Measurements from ENCODE around the gene CKAP2L.

Gene CKAP2L

DNA sequence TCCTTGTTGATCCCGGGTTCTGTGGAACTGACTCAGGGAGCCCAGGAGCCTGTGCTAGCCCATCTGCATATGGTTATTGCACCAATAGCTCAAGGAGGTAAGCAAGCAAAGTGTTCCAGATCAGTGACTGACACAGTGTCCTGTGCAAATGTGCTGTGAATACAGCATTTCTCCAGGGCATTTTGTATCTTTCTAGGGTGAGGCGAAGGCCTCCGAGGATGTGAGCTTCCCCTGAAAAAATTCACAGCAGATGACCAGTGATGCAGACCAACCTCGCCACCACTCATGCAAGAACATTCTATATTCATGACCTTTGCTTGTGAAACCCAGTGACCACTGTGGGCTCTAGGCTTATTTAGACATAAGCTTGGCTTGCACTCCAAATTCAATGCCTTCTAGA lies 58.8 kb downstream of the CKAP2L start:
- DNase-seq: no peak

DNA sequence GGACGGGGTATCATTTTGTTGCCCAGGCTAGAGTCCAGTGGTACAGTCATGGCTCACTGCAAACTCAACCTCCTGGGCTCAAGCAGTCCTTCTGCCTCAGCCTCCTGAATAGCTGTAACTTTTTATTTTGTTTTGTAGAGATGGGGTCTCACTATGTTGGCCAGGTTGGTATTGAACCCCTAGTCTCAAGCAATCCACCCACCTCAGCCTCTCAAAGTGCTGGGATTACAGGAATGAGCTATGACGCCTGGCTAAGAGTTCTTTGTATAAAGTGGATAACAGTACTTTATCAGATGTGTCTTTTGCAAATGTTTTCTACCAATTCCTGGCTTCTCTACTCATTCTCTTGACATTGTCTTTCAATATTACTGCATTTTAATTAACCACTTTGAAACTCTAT lies 60.7 kb downstream of the CKAP2L start:
- DNase-seq: no peak

DNA sequence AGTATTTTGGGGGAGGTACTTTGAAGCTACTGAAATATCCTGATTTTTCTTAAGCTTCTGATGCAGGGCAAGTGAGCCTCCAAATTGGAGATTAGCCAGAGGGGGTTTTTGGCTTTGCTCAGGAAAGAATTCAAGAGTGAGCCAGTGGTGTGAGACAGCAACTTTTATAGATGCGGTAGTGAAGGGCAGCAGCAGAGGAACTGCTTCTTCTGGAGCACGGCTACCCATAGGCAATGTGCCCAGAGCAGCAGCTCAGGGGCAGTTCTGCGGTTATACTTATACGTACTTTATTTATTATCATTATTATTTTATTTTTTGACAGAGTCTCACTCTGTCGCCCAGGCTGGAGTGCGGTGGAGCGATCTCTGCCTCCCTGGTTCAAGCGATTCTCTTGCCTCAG lies 63.4 kb downstream of the CKAP2L start:
- no peak for DNase-seq

DNA sequence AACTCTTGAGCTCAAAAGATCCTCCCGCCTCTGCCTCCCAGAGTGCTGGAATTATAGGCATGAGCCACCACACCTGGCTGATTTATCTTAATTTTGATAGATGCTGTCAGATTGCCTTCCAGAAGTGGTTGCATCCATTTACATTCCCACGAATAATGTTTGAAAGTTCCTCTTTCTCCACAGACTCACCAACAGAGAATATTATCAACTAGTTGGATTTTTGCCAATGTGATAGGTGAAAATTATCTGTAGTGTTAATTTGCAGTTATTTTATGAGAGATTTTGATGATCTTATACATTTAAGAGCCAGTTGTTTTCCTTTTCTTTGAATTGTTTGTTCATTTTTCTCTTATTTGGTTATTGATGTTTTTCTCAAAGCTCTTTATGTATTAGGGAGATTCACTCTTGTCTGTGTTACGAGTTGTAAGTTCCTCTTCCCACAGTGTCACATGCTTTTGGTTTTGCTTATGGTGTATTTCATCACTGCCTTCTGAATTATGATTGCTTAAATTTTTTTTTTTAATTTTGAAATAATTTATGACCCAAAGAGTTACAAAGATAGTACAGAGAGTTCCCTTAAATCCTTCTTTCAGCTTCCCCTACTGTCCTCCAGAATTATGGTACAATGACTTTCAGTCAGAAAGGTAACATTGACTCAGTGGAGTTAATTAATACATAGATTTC lies 64.3 kb downstream of the CKAP2L start:
- no peak for DNase-seq

DNA sequence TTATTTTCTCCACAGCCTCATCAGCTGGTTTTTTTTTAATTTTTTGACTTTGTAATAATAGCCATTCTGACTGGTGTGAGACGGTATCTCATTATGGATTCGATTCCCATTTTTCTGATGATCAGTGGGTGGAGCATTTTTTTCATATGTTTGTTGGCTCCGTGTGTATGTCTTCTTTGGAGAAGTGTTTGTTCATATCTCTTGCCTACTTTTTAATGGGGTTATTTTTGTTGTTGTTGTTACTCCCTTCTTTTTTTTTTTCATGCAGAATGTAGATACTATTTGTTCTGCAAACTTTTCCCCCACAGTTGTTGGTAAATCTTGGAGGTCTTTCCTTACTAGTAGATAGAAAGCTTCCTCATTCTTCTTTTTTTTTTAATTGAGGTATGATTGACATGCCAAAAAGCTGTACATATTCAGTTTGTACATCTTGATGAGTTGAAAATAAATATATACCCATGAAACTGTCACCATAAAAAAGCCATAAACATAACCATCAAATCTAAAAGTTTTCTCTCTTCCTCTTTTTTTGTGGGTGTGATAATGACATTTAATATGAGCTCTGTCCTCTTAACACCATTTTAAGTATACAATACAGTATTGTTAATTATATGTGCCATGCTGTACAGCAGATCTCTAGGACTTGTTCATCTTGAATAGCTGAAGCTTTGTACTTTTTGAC lies 65.4 kb downstream of the CKAP2L start:
- no peak for DNase-seq

DNA sequence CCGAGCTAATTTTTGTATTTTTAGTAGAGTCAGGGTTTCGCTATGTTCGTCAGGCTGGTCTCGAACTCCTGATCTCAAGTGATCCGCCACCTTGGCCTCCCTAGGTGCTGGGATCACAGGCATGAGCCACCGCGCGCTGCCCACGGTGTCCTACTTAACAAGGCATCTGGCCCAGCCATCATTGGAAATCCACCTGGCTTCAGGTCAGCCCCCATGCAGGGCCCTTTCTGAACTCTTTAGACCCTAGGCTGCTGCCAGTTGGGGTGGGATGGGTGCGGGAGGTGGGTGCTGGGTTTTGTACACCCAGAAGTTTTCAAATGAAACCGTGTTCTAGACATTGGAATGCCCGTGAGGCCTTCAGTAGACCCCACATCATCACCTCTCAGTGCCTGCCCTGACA lies 70.2 kb downstream of the CKAP2L start:
- DNase-seq: no peak

DNA sequence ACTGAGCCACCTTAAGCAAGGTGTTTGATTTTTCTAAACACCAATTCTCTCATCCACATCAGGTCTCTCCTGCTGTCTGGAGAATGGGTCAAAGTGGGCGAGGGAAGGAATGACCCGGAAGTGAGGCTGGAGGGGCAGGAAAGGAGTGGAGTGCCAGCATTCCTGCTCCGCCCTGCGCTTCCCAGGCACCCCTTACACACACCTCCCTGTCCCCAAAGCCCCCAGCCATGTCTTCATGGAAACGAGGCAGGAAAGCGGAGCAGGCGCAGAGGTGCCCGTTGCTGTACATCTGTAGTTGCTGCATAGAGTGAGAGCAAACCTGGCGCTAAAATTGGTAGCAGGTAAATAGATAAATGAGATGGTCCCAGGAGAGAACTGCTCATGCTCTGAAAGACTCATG lies 70.8 kb downstream of the CKAP2L start:
- no peak for DNase-seq

DNA sequence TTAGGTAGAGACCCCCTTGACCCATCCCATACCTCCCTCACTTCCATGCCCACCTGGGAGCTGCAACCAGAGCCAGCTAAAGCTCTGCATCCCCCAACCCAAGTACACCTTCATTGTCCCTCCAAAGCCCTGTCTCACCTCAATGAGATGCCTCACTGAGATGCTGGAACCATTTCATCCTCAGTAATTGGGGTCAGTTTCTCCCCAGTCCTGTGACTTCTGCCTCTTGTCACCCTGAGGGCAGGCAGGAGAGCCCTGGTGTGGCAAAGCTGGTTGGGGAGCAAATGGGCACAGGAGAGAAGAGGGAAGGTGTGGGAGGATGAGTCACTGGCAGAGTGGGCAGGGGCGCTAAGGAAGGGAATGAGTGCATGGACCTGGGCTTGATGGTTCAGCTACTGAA lies 71.5 kb downstream of the CKAP2L start:
- DNase-seq: peak; percentile 49 to 55

DNA sequence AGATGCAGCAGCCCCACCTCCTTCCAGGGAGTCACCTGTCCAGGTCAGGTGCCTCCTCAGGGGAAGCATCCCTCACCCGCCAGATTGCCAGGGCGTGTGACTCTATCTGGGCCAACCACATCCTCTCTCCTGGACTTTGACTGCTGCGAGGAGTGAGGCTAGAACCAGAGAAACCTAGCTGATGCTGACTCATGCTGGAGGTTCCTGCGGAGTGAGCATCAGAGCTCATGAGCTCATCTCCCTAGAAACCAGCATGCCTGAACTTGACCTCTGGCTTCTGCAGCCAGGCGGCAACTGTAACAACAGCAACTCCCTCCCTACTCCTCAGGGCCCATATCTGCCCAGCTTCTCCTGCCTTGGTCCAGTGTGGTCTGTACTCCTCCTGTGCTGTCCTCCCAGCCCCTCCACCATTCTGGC lies 71.9 kb downstream of the CKAP2L start:
- peak; percentile 53 to 60 for DNase-seq

DNA sequence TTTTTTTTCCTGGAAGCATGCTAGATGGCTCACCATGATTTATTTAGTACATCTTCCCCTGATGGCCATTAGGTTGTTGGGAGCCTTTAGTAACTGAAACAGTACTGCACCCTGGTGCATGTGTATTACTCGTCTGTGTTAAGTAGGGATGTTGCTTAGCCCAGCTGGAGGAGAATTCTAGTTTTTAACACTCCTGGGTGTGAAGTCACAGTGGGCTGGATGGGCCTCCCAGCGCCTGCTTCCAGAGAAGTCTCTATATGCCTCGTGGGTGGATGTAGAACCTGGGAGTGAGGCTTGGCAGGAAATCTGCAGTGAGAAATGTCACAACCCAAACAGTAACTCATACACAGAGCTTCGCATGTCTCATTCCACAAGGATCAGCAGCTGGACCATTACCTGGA lies 72.5 kb downstream of the CKAP2L start:
- peak in 1 of 2 donors; percentile 10 for DNase-seq

DNA sequence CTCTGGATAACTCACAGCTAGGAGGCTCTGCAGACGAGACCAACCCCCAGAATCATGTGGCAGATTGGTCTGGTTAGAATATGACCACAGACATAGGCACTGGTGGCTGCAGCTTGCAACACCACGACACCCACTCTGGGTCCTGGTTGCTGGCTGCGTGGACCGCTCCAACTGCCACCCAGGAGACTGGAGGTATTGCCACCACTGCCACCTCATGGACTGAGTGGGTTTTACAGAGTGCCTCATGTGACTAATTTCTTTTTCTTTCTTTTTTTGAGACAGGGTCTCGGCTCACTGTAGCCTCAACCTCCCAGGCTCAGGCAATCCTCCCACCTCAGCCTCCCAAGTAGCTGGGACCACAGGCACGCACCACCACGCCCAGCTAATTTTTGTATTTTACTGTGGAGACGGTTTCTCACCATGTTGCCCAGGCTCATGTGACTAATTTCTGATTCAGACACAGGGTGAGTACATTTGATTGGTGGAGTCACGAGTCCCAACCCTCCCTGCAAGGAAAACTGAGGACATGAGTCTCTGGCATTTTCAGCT lies 73.5 kb downstream of the CKAP2L start:
- DNase-seq: peak; percentile 60 to 62

DNA sequence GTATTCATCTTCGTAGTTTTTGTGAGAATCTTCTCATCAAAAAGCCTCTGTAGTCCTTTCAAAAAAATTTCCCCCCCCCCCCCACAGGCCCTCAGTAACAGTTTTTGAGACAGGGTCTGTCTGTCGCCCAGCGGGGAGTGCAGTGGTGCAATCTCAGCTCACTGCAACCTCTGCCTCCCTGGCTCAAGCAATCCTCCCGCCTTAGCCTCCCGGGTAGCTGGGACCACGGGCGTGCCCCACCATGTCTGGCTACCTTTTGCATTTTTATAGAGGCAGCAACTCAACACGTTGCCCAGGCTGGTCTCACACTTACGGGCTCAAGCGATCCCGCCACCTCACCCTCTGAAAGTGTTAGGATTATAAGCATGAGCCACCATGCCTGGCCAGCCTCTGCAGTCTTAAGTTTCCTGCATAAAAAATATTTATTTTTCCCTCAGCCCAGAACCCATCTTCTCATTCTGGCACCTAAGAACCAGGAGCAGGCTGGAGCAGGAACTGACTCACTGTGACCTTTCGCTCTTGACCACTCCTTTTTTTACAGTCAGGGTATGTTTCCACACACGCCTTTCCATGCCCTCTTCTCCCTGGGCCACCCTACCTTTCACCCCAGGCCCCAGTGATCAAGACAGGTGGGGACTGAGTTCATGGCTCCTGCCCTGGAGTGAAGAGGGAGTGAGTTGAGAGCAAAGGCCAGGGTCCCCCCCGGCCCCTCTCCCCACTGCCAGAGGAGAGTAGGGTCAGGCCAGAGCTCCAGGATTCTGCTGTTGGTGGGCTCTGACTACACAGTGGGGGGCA lies 76.1 kb downstream of the CKAP2L start:
- no peak for DNase-seq

DNA sequence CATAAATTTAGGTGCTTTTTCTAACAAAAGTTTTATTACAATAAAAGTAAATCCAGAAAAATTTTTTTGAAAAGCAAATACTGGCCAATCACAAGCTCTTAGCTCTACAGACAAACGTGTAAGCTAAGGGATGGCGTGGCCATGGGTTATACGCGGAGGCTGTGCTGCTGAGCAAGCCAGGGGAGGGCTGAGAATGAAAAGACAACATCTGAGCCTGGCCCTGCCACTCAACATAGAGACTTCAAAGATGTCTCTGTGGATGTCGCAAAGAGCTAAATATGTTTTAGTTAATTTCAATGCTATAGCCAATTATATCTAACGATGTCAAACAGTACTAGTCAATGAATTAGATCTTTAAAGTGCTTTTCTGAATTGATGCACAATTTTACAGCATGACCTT lies 76.9 kb downstream of the CKAP2L start:
- no peak for DNase-seq

Measured in stimulated activated CD4-positive, alpha-beta T cell treated with anti-CD3 and anti-CD28 coated beads, Interleukin-2, amount 100 ng/mL, for 24 hours (primary cell).